Large intestine (tissue), 3 donors: ENCODE results near the gene MSI2. TPM values are rescaled to one million over a fixed set of nuclear protein-coding genes. Genes with fewer than 3 reads are reported as not detected.

Source experiments
- DNase-seq, 2 donors: peaks; one replicate each; pipeline versions ENCODE4 v3.0.0 to v3.0.0-alpha.2; 2013
- H3K27ac ChIP-seq: one replicate; pipeline ENCODE4 v1.5.1; 2013; ENCODE audit warnings: low read length
- H3K27me3 ChIP-seq: 2 replicates; pipeline ENCODE4 v1.6.1; 2013; ENCODE audit warnings: low read length; ENCODE audit not compliant: control insufficient read depth, insufficient read depth
- H3K36me3 ChIP-seq: 2 replicates; pipeline ENCODE4 v1.6.1; 2013; ENCODE audit warnings: low read length; ENCODE audit not compliant: control insufficient read depth, insufficient read depth
- H3K4me1 ChIP-seq: one replicate; pipeline ENCODE4 v1.6.1; 2013; ENCODE audit warnings: low read length; ENCODE audit not compliant: control insufficient read depth, insufficient read depth
- H3K4me3 ChIP-seq: one replicate; pipeline ENCODE4 v1.5.1; 2013; ENCODE audit warnings: low read length
- H3K9me3 ChIP-seq: one replicate; pipeline ENCODE4 v1.6.1; 2013; ENCODE audit warnings: mild to moderate bottlenecking, low read depth, low read length, moderate library complexity; ENCODE audit not compliant: control insufficient read depth
- WGBS: methylation state at CpG from one replicate; pipeline ENCODE4 v1.1.5; 2013; ENCODE audit warnings: low lambda C conversion rate; ENCODE audit not compliant: insufficient coverage; 5-methylcytosine and 5-hydroxymethylcytosine counted together
- polyA plus RNA-seq: library from polyadenylated mRNA; unstranded; fragments of 120-200 nt; gene quantifications from one replicate; pipeline ENCODE4 v1.2.1, GENCODE V29; 2013

MSI2 gene
- polyA plus RNA-seq, 1 donor = 46.1 TPM

- no peak overlapping the region for H3K27ac ChIP-seq
Observed at GRCh38 chr17:57266902-57267311, 10.6 kb downstream of the MSI2 start.

GRCh38 chr17:57268181-57268580 lies 11.9 kb downstream of the MSI2 start:
- H3K4me1 ChIP-seq = peaks cover 11% of the 10 kb centered on the region
- H3K9me3 ChIP-seq = no peaks in the 10 kb centered on the region
- H3K36me3 ChIP-seq = peaks cover 56% of the 10 kb centered on the region
- peak overlapping the region; percentile 48 for H3K27ac ChIP-seq
- no CpG with 5 or more reads among the region's 8 CpGs for WGBS
- H3K4me3 ChIP-seq = no peak overlapping the region
- peak; percentile 45 to 79 for DNase-seq
- no peaks in the 10 kb centered on the region for H3K27me3 ChIP-seq

More at GRCh38 chr17:57266902-57267311, 10.6 kb downstream of the MSI2 start:
- Histone ChIP-seq H3K36me3 (peaks cover 57% of the 10 kb centered on the region), H3K27me3 (no peaks in the 10 kb centered on the region), H3K4me3 (no peak overlapping the region), H3K9me3 (no peaks in the 10 kb centered on the region), H3K4me1 (peaks cover 11% of the 10 kb centered on the region)
- DNase-seq = no peak
- no CpG with 5 or more reads among the region's 14 CpGs for WGBS

- Histone ChIP-seq H3K27me3 (no peaks in the 10 kb centered on the region), H3K9me3 (no peaks in the 10 kb centered on the region), H3K27ac (no peak overlapping the region), H3K4me3 (no peak overlapping the region), H3K36me3 (peaks cover 54% of the 10 kb centered on the region), H3K4me1 (peaks cover 11% of the 10 kb centered on the region)
- DNase-seq = no peak
- no CpG with 5 or more reads among the region's 3 CpGs for WGBS
Observed at GRCh38 chr17:57269052-57269451, 12.7 kb downstream of the MSI2 start.

GRCh38 chr17:57269598-57270255 lies 13.4 kb downstream of the MSI2 start:
- peaks cover 53% of the 10 kb centered on the region for H3K36me3 ChIP-seq
- peaks cover 13% of the 10 kb centered on the region for H3K4me1 ChIP-seq
- H3K27ac ChIP-seq = no peak overlapping the region
- no peaks in the 10 kb centered on the region for H3K27me3 ChIP-seq
- no peak overlapping the region for H3K4me3 ChIP-seq
- DNase-seq = peak; percentile 48 to 67
- no peaks in the 10 kb centered on the region for H3K9me3 ChIP-seq
- 60% methylated on average over 1 of the region's 8 CpGs for WGBS

- no peak for DNase-seq
- no peaks in the 10 kb centered on the region for H3K9me3 ChIP-seq
- no CpG with 5 or more reads among the region's 7 CpGs for WGBS
- H3K27ac ChIP-seq = no peak overlapping the region
- no peaks in the 10 kb centered on the region for H3K27me3 ChIP-seq
- H3K36me3 ChIP-seq = peaks cover 44% of the 10 kb centered on the region
- H3K4me1 ChIP-seq = peaks cover 21% of the 10 kb centered on the region
- no peak overlapping the region for H3K4me3 ChIP-seq
Observed at GRCh38 chr17:57270801-57271245, 14.5 kb downstream of the MSI2 start.

- H3K4me1 ChIP-seq = peaks cover 21% of the 10 kb centered on the region
- H3K27me3 ChIP-seq = no peaks in the 10 kb centered on the region
- 100% methylated on average over 1 of the region's 6 CpGs for WGBS
- H3K9me3 ChIP-seq = no peaks in the 10 kb centered on the region
- DNase-seq = no peak
- H3K36me3 ChIP-seq = peaks cover 42% of the 10 kb centered on the region
- no peak overlapping the region for H3K27ac ChIP-seq
- no peak overlapping the region for H3K4me3 ChIP-seq
Observed at GRCh38 chr17:57271821-57272220, 15.5 kb downstream of the MSI2 start.

- DNase-seq = no peak
- no CpG with 5 or more reads among the region's 6 CpGs for WGBS
- Histone ChIP-seq H3K4me1 (peaks cover 17% of the 10 kb centered on the region), H3K27ac (no peak overlapping the region), H3K9me3 (no peaks in the 10 kb centered on the region), H3K27me3 (no peaks in the 10 kb centered on the region), H3K4me3 (no peak overlapping the region), H3K36me3 (peaks cover 41% of the 10 kb centered on the region)
Observed at GRCh38 chr17:57273490-57273889, 17.2 kb downstream of the MSI2 start.

- Histone ChIP-seq H3K4me1 (peaks cover 12% of the 10 kb centered on the region), H3K36me3 (peaks cover 47% of the 10 kb centered on the region), H3K4me3 (no peak overlapping the region), H3K9me3 (no peaks in the 10 kb centered on the region), H3K27ac (no peak overlapping the region), H3K27me3 (no peaks in the 10 kb centered on the region)
- WGBS = 40% methylated on average over 1 of the region's 3 CpGs
- no peak for DNase-seq
Observed at GRCh38 chr17:57274162-57274561, 17.8 kb downstream of the MSI2 start.

GRCh38 chr17:57275071-57275764 lies 18.9 kb downstream of the MSI2 start:
- Histone ChIP-seq H3K9me3 (no peaks in the 10 kb centered on the region), H3K27ac (no peak overlapping the region)

GRCh38 chr17:57276621-57277020 lies 20.3 kb downstream of the MSI2 start:
- no peaks in the 10 kb centered on the region for H3K9me3 ChIP-seq
- no peak overlapping the region for H3K27ac ChIP-seq
- peaks cover 52% of the 10 kb centered on the region for H3K36me3 ChIP-seq
- no peak overlapping the region for H3K4me3 ChIP-seq
- no peak for DNase-seq
- no peaks in the 10 kb centered on the region for H3K27me3 ChIP-seq
- peaks cover 10% of the 10 kb centered on the region for H3K4me1 ChIP-seq
- WGBS = no CpG with 5 or more reads among the region's 9 CpGs

More at GRCh38 chr17:57275071-57275764, 18.9 kb downstream of the MSI2 start:
- Histone ChIP-seq H3K27me3 (no peaks in the 10 kb centered on the region), H3K36me3 (peaks cover 49% of the 10 kb centered on the region), H3K4me3 (no peak overlapping the region), H3K4me1 (peaks cover 10% of the 10 kb centered on the region)
- peak in 1 of 2 donors; percentile 53 for DNase-seq
- 95% methylated on average over 3 of the region's 6 CpGs for WGBS
